Nucleus accumbens (tissue), 56 donors: Measurements from ENCODE around the gene SMYD3.
"Not testable (repeated sequence)": the region's sequence is repeated elsewhere in the genome, so short reads cannot be mapped to it uniquely, and the experiment has no call there.

Source experiments
- DNase-seq, 56 donors: peaks; one replicate each; lab custom pipeline; 2025; lab: John Stamatoyannopoulos, UW

Gene SMYD3

DNA sequence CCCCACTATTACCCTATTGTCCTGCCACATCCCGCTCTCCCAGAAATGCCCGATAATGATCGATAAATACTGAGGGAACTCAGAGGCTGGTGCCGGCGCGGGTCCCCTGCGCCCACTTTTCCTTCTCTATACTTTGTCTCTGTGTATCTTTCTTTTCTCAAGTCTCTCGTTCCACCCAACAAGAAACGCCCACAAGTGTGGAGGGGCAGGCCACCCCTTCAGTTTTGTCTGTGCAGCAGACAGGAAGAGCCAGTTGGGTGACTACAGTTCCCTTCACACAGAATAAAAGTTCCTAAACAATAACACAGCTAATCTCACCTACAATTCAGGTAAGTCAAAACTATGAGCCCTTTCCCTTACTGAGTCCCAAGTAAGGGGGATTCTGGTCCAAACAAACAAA lies 423.7 kb downstream of the SMYD3 start:
- no peak for DNase-seq

DNA sequence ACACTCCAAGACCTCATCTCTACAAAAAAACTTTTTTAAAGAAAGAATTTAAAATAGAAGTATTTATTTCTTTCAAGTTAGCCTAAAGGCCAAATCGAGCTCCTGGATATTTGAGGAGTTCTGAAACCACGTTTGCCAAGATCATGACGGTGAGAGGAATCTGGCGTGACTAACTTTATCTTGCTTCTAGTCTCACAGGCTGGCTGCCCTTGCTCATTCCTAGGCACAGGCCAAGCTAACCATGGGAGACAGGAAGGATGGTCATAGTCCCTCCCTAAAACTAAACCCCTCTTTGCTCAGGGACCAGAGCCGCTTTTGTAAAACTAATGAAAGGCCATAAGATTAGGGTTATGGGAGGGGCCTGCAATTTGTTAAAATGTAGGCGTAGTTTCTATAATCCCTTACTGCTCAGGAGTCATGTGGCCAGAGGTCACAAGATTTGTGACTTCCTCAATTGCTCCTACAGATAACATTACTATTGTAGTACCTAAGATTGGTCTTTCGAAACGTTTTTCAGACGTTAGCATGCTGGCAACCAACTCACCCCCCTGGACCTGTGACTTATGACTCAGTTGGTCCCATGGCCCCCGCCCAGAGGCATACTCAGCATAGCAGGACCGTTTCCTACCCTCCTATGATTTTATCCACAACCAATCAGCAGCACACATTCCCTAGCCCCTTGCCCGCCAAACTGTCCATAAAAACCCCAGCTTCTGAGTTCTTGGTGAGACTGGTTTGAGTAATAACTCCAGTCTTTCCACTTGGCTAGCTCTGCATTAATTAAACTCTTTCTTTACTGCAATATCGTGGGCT lies 425.0 kb downstream of the SMYD3 start:
- no peak for DNase-seq

DNA sequence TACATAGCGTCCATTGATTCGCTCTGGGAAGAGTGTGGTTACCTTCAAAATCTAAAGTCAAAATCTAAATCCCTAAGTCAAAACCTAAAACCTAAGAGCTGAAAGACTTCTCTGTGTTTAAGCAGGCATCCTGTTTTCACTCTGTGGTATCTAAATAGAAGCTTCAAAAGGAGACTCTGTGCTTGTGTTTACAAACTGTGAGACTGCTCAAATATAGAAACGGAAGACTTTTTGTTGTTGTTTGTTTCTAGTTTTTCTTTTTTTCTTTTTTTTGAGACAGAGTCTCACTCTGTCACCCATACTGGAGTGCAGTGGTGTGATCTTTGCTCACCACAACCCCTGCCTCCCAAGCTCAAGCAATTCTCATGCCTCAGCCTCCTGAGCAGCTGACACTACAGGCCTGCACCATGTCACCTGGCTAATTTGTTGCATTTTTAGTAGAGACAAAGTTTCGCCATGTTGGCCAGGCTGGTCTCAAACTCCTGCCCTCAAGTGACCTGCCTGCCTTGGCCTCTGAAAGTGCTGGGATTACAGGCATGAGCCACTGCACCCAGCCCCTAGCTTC lies 425.9 kb downstream of the SMYD3 start:
- DNase-seq: no peak

- DNase-seq: no peak
Observed at GRCh38 chr1:246080031-246080430, 427.0 kb downstream of the SMYD3 start.

GRCh38 chr1:246078888-246079252 lies 428.2 kb downstream of the SMYD3 start:
- DNase-seq: no peak

- DNase-seq: no peak
Observed at GRCh38 chr1:246078126-246078887, 428.8 kb downstream of the SMYD3 start.

GRCh38 chr1:246077476-246077875 lies 429.6 kb downstream of the SMYD3 start:
- no peak for DNase-seq

DNA sequence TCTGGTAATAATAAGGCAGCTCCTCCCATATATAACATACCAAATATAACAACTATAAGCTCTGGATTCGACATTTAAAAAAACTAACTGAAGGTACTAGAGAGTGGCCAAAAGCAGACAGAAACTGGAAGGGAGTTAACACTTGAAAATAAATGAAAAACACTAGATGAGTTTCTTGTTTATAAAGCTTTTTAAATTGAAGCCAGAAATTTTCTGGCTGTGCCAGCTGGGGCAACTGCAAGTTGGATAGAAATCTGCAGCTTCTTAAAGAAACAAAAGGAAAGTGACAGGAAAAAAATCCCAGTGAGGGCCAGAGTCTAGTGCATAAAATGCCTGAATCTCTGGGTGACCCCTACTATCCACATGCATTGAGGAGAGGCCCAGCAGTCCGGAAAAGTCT lies 432.7 kb downstream of the SMYD3 start:
- no peak for DNase-seq

- DNase-seq: no peak
Observed at GRCh38 chr1:246072456-246072955, 434.6 kb downstream of the SMYD3 start.

GRCh38 chr1:246071981-246072380 lies 435.1 kb downstream of the SMYD3 start:
- DNase-seq: not testable (repeated sequence)

DNA sequence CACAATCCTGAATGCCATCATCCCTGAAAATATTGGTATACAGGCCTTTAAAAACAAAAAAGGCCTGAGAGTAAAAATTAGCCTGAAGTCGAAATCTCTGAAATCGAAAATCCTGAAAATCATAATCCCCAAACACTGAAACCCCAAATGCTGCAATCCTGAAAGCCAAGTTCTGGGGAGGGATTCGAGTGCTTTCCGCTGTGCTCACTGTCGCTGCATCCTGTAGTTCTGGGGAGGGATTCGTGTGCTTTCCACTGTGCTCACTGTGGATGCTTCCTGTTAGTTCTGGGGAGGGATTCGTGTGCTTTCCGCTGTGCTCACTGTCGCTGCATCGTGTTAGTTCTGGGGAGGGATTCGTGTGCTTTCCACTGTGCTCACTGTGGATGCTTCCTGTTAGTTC lies 435.5 kb downstream of the SMYD3 start:
- DNase-seq: not testable (repeated sequence)

- DNase-seq: no peak
Observed at GRCh38 chr1:246069581-246069980, 437.5 kb downstream of the SMYD3 start.

DNA sequence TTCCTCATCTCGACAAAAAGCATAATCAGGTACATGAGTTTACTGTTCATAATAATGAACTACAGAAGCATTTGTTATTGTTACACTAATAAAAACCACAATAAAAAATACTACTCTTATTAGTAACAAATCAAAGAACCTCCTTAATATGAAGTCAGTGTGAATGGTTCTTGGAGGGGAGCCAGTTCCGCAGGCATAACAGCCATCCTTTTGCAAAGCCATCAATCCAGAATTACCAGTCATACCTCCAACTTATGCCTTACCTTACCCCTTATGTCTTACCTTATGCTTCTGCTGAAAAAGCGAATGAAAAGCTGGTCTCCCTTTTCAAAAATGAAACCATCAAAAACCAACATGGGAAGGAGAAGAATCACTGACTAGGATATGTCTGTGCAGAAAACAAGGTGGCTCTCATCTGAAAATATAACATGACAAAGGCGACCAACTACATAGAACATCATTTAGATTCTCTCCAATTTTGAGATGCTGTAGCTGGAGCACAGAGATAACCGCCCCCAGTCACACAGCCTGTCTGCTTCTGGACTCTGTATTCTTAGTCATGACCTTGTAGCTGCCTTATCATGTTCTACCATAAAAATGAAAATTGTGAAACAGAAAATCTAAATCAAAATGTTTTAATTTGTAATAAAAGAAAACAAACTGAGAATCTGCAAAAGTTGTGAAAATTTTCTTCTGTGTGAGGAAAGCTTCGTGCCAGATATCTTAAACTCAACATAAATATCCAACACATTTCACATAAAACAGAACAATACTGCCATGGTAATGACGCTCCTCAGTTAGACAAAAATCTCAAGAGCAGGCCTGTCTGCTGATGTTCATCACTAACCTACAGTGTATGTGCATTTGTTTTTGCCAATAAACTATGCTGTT lies 438.2 kb downstream of the SMYD3 start:
- DNase-seq: no peak

DNA sequence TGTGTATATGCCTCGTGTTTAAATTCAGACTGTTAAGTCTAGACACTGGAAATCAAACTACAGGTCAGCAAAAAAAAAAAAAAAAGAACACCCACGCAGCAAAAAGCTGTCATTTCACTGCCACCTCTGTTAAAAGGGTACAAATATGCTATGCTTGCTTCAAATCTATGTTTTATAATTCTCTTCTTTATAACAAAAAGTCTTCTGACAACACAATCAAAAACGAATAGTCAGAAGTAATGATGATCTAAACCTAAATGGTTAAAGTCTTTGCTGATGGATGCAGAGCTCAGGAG lies 438.9 kb downstream of the SMYD3 start:
- DNase-seq: no peak

DNA sequence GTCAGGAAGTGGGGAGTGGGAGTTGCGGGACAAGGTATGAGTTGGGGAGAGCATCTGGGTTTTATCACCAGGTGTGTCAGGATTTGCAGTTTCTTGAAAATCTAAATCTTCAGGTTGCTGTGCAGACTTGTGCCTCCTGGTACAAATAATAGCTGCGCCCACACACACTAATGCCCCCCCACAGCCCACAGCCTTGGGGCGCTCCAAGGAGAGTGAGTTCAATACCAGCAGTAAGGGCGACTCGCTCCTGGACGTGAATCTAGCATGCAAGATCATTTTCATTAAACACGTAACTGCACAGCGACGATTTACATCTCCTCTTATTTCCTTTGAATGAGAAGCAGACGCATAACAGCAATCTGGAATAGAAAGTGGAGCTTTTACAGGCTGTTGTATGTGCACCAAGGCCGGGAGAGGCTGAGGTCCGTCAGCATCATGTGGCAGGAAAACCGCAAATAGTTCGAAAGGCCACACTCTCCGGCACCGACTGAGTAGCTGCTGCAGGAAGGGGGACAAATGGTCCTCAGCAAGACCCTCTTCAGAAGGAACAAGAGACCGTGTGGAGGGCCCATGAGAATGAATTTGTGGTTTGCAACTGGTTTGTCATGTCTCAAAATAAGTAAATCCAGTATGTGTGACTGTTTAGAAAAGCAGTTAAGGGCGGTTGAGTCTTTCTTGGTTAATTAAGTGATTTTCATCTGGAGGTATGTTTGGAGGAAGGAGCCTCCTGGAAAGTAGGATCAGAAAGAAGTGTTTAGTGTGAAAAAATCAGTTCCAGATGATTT lies 439.5 kb downstream of the SMYD3 start:
- DNase-seq: no peak

DNA sequence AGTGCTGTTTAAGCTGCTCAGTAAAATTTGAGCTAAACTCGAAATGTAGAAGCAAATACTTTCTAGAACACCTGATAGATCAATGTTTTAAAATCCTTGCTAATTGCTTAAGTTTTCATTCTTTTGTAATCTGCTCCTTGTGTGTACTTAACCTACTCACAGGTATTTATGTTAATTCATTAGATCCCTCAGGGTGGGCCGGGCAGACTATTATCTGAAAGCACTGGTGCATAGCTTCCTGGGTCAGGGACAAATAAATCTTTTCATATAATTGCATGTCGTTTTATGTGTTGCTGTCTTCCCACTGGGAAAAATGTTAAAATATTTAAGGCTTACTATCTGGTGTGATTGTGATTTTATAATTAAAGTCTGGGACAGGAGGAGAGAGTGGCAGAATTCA lies 440.5 kb downstream of the SMYD3 start:
- DNase-seq: no peak

GRCh38 chr1:246065592-246065991 lies 441.5 kb downstream of the SMYD3 start:
- DNase-seq: no peak

DNA sequence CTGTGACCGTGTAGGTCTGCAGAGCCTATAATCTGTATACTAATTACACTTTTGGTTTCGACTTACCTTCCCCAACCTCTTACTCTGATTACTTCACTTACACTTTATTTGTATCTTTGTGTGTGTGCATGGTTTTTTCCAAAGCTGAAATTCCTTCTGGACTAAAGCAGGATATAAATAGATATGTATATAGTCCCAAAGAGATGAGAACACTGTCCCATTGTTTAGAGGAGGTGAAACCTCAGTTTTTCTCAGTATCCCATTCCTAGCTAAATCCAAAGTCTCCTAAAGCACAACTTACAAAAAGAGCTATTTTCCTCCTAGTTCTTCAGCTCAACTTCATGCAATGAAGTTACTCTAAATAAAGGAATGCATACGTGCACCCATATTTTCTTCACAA lies 442.2 kb downstream of the SMYD3 start:
- no peak for DNase-seq

DNA sequence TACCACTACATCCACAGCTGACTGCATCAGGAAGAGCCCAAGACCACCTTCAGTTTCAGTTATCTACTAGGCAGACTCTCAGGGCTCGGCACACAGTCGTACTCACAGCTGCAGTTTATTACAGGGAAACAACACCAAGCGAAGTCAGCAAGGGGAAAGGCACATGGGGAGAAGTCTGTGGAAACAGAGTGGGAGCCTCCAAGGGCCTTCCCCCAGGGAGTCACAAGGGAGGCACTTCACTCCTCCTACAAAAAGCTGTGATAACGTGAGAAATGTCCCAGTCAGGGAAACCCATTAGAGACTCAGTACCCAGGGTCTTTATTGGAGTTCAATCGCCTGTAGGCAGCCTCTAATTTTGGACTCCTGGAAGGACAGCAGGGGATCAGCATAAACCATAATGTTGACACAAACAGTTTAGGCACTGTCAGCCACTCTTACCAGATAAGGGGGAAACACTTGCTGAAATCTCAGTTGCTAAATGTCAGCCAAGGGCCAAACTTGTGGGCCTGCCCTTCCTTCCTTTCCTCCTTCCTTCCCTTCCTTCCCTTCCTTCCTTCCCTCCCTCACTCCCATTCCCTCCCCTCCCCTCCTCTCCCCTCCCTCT lies 444.0 kb downstream of the SMYD3 start:
- no peak for DNase-seq

DNA sequence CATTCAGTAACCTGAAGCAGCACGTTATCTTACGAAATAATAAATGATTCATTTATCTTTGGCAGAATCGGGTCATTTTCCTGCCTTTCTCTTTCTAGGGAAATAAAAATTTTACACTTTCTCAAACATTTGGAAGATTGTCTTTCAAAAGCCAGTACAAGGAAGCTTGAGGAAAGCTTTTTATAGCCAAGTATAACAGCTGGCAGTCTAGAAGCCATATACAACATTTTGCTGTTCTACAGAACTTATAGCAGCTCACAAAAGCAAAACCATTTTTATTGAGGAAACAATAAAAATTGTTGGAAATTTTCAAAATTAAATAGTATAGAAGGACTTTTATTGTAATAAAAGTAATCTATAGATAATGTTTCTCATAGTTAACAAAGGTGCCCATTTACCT lies 448.6 kb downstream of the SMYD3 start:
- no peak for DNase-seq
